HG03432 (cell line): ENCODE data around the gene TUFT1.
A peak's percentile ranks its signal among the peaks of the same experiment; 100 is the strongest.

Source experiments
- ATAC-seq: cut with Tn5 transposase; IDR thresholded peaks from one replicate; pipeline ENCODE4 v1.9.1; 2021; ENCODE audit warnings: mild to moderate bottlenecking, moderate library complexity; ENCODE audit not compliant: unreplicated experiment

TUFT1 gene, protein sequence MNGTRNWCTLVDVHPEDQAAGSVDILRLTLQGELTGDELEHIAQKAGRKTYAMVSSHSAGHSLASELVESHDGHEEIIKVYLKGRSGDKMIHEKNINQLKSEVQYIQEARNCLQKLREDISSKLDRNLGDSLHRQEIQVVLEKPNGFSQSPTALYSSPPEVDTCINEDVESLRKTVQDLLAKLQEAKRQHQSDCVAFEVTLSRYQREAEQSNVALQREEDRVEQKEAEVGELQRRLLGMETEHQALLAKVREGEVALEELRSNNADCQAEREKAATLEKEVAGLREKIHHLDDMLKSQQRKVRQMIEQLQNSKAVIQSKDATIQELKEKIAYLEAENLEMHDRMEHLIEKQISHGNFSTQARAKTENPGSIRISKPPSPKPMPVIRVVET

DNA sequence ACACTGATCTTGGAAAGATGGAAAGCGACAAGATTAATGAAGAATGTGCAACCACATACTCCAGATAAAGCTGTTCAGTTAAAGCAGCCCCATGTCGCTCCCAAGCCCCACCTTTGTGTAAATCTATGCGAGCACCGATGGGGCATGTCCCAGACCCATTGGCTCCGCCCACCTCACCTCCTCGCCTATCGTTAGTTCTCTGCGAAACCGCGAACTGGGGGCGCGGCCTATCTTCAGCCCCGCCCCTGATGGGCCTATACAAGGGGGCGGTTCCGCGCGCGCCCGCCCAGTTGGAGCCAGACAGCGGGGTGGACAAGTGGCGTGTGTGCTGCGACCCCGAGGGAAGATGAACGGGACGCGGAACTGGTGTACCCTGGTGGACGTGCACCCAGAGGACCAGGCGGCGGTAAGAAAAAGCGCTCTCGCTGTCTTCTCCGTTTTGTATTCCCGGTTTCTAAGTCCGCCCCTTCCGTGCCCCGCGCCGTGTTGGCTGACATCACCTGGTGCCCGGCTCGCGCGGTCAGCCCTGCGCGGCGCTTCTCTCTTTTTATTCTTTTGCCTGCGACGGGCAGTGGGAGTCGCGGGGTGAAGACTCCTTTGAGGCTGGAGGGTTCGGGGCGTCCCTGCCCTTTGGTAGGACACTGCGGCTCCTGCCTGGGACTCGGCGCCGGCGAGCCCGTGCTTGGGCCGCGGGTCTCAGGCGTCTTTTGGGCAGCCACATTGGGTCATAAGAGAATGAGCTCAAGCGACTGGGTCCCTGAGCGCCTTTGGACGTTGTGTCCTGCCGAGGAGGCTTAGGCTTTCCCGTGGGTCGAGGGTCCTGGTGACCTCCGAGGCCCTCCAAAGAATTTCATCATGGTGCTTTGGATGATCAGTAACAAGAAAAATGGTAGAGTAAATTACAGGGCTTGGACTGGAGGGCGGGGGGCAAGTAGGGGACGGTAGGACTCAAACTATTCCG, at the start of gene TUFT1:
TSS of gene TUFT1 (plus strand) at position 289 of the 961 bp plus-strand sequence. CDS start at position 347, 58 bp downstream.
- ATAC-seq = peak; percentile 94

GRCh38 chr1:151491641-151492040, 48.5 kb upstream of the TUFT1 start:
- ATAC-seq = no peak

DNA sequence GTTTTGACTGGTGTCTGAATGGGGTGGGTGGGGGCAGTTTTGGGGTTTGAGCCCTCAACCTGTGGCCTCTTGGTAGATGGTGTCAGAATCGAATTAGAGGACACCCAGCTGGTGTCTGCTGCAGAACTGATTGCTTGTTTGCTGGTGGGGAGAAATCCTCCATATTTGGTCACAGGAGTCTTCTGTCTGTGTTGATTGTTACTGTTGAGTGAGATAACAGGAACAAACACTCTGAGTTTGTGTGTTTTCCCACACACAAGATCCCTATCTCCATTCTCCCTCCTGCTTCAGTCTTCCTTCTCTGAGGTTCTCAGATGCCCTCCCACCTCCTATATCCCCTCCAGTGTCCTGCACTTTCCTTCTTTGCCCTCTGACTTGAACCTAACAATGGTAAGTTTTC, 48.0 kb upstream of the TUFT1 start:
- ATAC-seq = no peak

GRCh38 chr1:151493042-151493441, 47.1 kb upstream of the TUFT1 start:
- no peak for ATAC-seq

- no peak for ATAC-seq
Measured at GRCh38 chr1:151494741-151495281, 45.3 kb upstream of the TUFT1 start.

GRCh38 chr1:151495316-151495715, 44.8 kb upstream of the TUFT1 start:
- ATAC-seq = no peak

DNA sequence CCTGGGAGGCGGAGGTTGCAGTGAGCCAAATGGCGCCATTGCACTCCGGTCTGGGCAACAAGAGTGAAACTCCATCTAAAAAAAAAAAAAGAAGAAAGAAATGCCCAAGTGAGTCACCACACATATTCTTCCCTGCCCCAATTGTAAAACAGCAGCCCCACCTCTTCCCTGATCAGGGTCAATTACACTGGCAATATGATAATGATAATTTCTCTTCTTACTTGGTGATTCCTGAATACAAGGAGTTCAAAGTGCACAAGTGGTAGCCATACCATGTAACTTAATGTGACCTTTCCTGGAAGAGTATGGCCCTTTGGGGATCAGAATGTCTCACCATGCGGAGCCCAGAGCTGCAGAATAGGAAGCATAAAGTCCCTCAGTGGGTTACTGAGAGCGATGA, 40.7 kb upstream of the TUFT1 start:
- no peak for ATAC-seq

GRCh38 chr1:151499930-151500329, 40.2 kb upstream of the TUFT1 start:
- ATAC-seq = no peak

GRCh38 chr1:151501474-151501873, 38.6 kb upstream of the TUFT1 start:
- ATAC-seq = no peak

- ATAC-seq = no peak
Measured at GRCh38 chr1:151502035-151502700, 37.9 kb upstream of the TUFT1 start.

DNA sequence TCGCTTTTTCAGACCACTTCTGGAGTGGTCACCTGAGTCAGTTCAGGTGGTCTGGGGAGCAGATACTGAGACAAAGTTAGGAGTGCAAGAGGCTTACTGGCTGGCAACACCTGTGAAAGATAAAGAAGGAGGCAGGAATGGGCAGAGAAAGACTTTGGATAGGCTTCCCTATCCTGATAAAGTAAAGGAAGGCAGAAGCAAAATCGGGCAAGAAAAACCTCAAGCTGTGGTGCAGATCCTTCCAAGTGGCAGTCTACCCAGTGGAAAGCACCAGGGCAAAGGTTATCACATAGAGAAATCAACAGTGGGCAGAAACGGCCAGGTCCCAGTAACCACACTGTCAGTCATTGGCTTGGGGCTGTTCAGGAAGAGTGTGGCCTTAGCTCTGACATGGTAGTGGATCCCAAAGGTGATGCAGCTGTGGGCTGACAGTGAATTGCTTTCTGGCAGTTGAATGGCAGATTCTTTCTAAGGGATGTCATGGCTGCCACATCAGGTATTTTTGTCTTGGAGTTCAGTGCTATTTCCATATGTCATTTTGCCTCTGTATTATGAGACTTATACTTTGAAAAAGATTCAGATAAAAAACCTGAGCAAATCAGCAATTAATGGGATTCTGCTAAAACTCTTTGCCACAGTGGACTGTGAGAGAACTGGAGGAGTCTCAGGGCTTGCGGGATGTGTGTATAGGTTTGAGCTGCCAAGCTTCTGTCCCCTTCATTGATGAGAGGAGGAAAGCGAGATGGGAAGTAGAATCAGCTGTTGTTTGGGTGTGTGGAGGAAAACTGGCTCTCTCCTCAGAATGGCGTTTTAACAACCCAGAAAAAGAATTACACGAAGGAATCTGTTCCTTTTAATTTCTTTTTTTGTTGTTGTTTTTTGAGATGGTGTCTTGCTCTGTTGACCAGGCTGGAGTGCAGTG, 37.0 kb upstream of the TUFT1 start:
- ATAC-seq = no peak

GRCh38 chr1:151504252-151504651, 35.9 kb upstream of the TUFT1 start:
- ATAC-seq = no peak

- no peak for ATAC-seq
Measured at GRCh38 chr1:151504759-151505158, 35.4 kb upstream of the TUFT1 start.

DNA sequence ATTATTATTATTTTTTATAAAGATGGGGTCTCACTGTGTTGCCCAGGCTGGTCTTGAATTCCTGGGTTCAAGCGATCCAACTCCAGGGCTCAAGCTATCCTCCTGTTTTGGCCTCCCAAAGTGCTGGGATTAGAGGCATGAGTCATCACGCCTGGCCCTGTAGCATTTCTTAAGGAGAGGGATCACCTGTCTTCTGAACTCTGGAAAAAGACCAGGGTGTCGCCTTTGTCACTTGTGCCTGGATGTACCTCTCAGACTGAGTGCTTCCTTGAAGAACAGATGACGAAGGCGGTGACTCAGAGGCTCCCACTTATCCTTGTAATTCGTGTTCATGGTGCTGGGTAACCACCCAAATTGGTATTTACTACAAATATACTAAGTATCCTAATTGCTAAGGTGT, 31.3 kb upstream of the TUFT1 start:
- no peak for ATAC-seq

- no peak for ATAC-seq
Measured at GRCh38 chr1:151509350-151510019, 30.6 kb upstream of the TUFT1 start.

DNA sequence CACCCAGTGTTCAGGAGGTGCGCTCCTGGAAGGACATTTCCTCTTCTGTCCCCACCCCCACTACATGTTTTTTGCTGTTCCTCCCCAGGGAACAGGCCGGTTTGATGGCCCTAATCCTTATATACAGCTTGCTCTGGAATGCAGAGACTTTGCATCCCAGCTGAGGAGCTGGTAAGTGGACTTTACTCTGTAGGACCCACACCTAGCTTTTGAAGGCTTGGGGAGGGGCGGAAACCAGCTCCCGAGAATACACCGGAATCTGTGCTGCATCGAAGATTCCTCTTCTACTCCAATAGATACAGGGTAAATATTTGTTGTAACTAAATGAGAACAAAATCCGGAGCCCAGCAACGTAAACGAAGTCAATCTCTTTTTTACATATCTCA, 30.1 kb upstream of the TUFT1 start:
- no peak for ATAC-seq

- no peak for ATAC-seq
Measured at GRCh38 chr1:151510614-151510956, 29.5 kb upstream of the TUFT1 start.

DNA sequence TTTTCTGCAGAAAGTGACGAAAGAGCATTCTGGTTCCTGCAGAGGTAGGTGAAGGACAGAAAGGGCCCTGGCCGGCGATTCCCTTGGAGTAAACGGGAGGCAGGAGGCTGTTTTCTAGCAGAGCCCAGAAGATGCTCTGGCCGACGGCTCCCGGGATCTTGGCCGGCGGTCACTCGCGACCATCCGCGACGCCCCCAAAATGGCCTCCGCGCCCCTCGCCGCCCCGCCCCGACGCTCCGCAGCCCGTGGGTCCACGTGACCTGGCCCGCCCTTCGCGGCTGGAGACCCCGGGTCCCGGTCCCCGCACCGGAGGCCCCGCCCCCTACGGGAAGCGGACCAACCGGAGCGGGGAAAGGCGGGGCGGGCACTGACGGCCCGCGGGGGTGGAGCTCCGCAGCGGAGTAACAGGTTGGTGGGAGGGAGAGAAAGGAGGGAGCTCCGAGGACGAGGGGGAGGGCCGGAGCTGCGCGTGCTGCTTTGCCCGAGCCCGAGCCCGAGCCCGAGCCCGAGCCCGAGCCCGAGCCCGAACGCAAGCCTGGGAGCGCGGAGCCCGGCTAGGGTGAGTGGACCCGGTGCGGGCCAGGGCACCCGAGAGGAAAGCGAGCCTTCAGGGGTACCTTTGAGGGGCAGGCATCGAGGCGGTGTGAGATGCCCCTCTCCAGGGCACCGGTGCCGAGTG, 29.0 kb upstream of the TUFT1 start, which contains the start of gene CGN:
TSS of gene CGN (plus strand) at position 431 of the 679 bp plus-strand sequence. CDS start 7,133 bp downstream, outside the sequence.
- ATAC-seq = peak; percentile 85
